GM12878 (cell line): Measurements from ENCODE around the gene ACHE. TPM values are rescaled to one million over a fixed set of nuclear protein-coding genes. Genes with fewer than 3 reads are reported as not detected.

Experiments
- ATAC-seq: fragments of 200-7000 bp; cut with Tn5 transposase; 3 replicates; pipeline ENCODE4 v1.9.1; 2020; ENCODE audit warnings: mild to moderate bottlenecking, moderate library complexity
- BruUV-seq: library from RNA; stranded (reverse); fragments of 400-500 nt; replicated peaks from 2 replicates; lab custom pipeline; 2021; lab: Mats Ljungman, UMichigan
- CTCF ChIA-PET: fragments of 300-600 bp; sonication (Branson Sonifier 250); formaldehyde crosslinking; extraction: SDS; loops from one replicate; lab custom pipeline; 2021; ENCODE audit warnings: inconsistent platforms; lab: Yijun Ruan, JAX
- POLR2A ChIA-PET: fragments of 350-600 bp; formaldehyde crosslinking; extraction: SDS; loops from one replicate; lab custom pipeline; 2021; ENCODE audit warnings: inconsistent platforms; lab: Charles Lee
- RAD21 ChIA-PET: fragments of 300-600 bp; sonication (Branson Sonifier 250); formaldehyde crosslinking; loops from one replicate; lab custom pipeline; 2023; ENCODE audit warnings: antibody characterized with exemption; ENCODE audit not compliant: unreplicated experiment; lab: Charles Lee
- SMC1A ChIA-PET: fragments of 300-600 bp; sonication (Branson Sonifier 250); formaldehyde crosslinking; loops from one replicate; lab custom pipeline; 2023; ENCODE audit not compliant: unreplicated experiment, uncharacterized antibody; lab: Charles Lee
- DNase-seq: peaks from one replicate; pipeline ENCODE4 v3.0.0-alpha.2; 2011; ENCODE audit warnings: low read depth, low spot score
- FAIRE-seq: peaks from 3 replicates; lab custom pipeline; 2011; peaks lifted over from hg19 to GRCh38; lab: Jason Lieb, UNC
- H2AFZ ChIP-seq: 2 replicates; pipeline ENCODE4 v1.6.0; 2011; ENCODE audit warnings: low read depth, low read length, control low read depth; ENCODE audit not compliant: control insufficient read depth
- H3K27ac ChIP-seq: 2 replicates; pipeline ENCODE4 v1.5.1; 2011; ENCODE audit warnings: control low read depth; ENCODE audit not compliant: control insufficient read depth, insufficient read depth
- H3K27me3 ChIP-seq, 2 experiments: replicated peaks in 1 of 2; 2 replicates each; pipeline versions ENCODE4 v1.6.0 to v1.6.1; 2011; ENCODE audit warnings: low read length in 1 of 2; ENCODE audit not compliant: control insufficient read depth in 2 of 2, insufficient read depth in 2 of 2
- H3K36me3 ChIP-seq, 2 experiments: 2 replicates each; pipeline ENCODE4 v1.5.1; 2011; ENCODE audit warnings: low read length in 1 of 2; ENCODE audit not compliant: control insufficient read depth in 2 of 2, insufficient read depth in 2 of 2
- H3K4me1 ChIP-seq: 2 replicates; pipeline ENCODE4 v1.6.1; 2011; ENCODE audit warnings: mild to moderate bottlenecking, low read length, moderate library complexity, mixed read lengths; ENCODE audit not compliant: control insufficient read depth, insufficient read depth
- H3K4me2 ChIP-seq: 2 replicates; pipeline ENCODE4 v1.6.0; 2011; ENCODE audit warnings: control low read depth; ENCODE audit not compliant: control insufficient read depth, insufficient read depth
- H3K4me3 ChIP-seq: fragments of 200-600 bp; sonication (generic); 2 replicates; pipeline ENCODE4 v1.5.1; 2016
- H3K79me2 ChIP-seq: 2 replicates; pipeline ENCODE4 v1.6.0; 2011; ENCODE audit warnings: low read length; ENCODE audit not compliant: control insufficient read depth, insufficient read depth
- H3K9ac ChIP-seq: 2 replicates; pipeline ENCODE4 v1.8.0; 2011; ENCODE audit warnings: low read length, control low read depth, mixed read lengths; ENCODE audit not compliant: control insufficient read depth, insufficient read depth
- H3K9me3 ChIP-seq: replicated peaks from 3 replicates; pipeline ENCODE4 v1.5.1; 2011; ENCODE audit warnings: mild to moderate bottlenecking, low read length; ENCODE audit not compliant: control insufficient read depth, insufficient read depth
- H4K20me1 ChIP-seq: 2 replicates; pipeline ENCODE4 v1.6.0; 2011; ENCODE audit not compliant: control insufficient read depth, insufficient read depth
- ATF2 ChIP-seq: IDR thresholded peaks from 2 replicates; pipeline ENCODE4 v1.6.1; 2012; ENCODE audit warnings: low read length, inconsistent platforms
- BACH1 ChIP-seq: fragments of 450-650 bp; IDR thresholded peaks from 2 replicates; pipeline ENCODE4 v1.6.1; 2017; ENCODE audit warnings: mild to moderate bottlenecking, borderline replicate concordance
- BHLHE40 ChIP-seq, 2 experiments: fragments of 450-650 bp in 1 of 2; IDR thresholded peaks; 2 replicates each; pipeline ENCODE4 v1.6.1; 2011 to 2017; ENCODE audit warnings: low read depth in 2 of 2, borderline replicate concordance in 1 of 2, improper control_type of control experiment in 1 of 2, low read length in 1 of 2, mild to moderate bottlenecking in 1 of 2
- CTCF ChIP-seq, 3 experiments: IDR thresholded peaks in 2 of 3; conservative IDR thresholded peaks in 1 of 3; 2 replicates each; pipeline ENCODE4 v1.5.1; 2011; ENCODE audit warnings: low read depth in 3 of 3, low read length in 3 of 3, mild to moderate bottlenecking in 3 of 3, control low read depth in 2 of 3, moderate library complexity in 2 of 3, inconsistent platforms in 1 of 3, mixed read lengths in 1 of 3; ENCODE audit not compliant: control insufficient read depth in 2 of 3, insufficient read depth in 1 of 3; ENCODE audit errors: extremely low read depth in 1 of 3
- E2F8 ChIP-seq: fragments of 450-650 bp; IDR thresholded peaks from 2 replicates; pipeline ENCODE4 v1.6.1; 2018; ENCODE audit warnings: mild to moderate bottlenecking, low read depth, moderate library complexity; ENCODE audit not compliant: partially characterized antibody
- LARP7 ChIP-seq: fragments of 450-650 bp; IDR thresholded peaks from 2 replicates; pipeline ENCODE4 v1.6.1; 2017; ENCODE audit warnings: mild to moderate bottlenecking
- NFIC ChIP-seq: IDR thresholded peaks from 2 replicates; pipeline ENCODE4 v1.6.1; 2012; ENCODE audit warnings: low read depth, mild to moderate bottlenecking, inconsistent platforms, low read length, moderate library complexity
- RAD21 ChIP-seq: IDR thresholded peaks from 2 replicates; pipeline ENCODE4 v1.6.1; 2011; ENCODE audit warnings: mild to moderate bottlenecking, low read depth, low read length, moderate library complexity; ENCODE audit not compliant: insufficient read depth
- RELA ChIP-seq: fragments of 450-650 bp; IDR thresholded peaks from 2 replicates; pipeline ENCODE4 v1.8.0; 2014; ENCODE audit warnings: borderline replicate concordance; ENCODE audit not compliant: partially characterized antibody
- SREBF2 ChIP-seq: IDR thresholded peaks from 2 replicates; pipeline ENCODE4 v1.6.1; 2012; ENCODE audit warnings: mild to moderate bottlenecking, low read length
- SRF ChIP-seq, 2 experiments: IDR thresholded peaks; 2 replicates each; pipeline ENCODE4 v1.6.1; 2011; ENCODE audit warnings: low read depth in 2 of 2, low read length in 2 of 2, mild to moderate bottlenecking in 1 of 2, moderate library complexity in 1 of 2
- TCF12 ChIP-seq: IDR thresholded peaks from 2 replicates; pipeline ENCODE4 v1.6.1; 2011; ENCODE audit warnings: low read depth, mild to moderate bottlenecking, low read length
- WGBS: methylation state at CpG from one replicate; pipeline ENCODE4 v1.1.6; 2016; ENCODE audit warnings: low lambda C conversion rate; ENCODE audit not compliant: insufficient replicate concordance, insufficient coverage; ENCODE audit errors: missing lambda C conversion rate; 5-methylcytosine and 5-hydroxymethylcytosine counted together
- in situ Hi-C: fragments of 300-500 bp; cut with MboI; formaldehyde crosslinking; loops from 9 replicates; pipeline ENCODE4 v1.14.3; 2018; ENCODE audit warnings: mixed read lengths
- intact Hi-C: fragments of 100-400 bp; cut with micrococcal nuclease; formaldehyde crosslinking; loops from one replicate; pipeline ENCODE4 v1.14.2; 2022; ENCODE audit not compliant: unreplicated experiment
- polyA plus RNA-seq, 11 experiments: library from polyadenylated mRNA; depleted of rRNA in 4 of 11; unstranded in 6 of 11; stranded (reverse) in 5 of 11; fragments of >200 nt; fragmentation: Nextera tagmentation in 4 of 11; fragmentation: Illumina TruSeq in 1 of 11; extraction: Ambion mirVana in 4 of 11; extraction: Trizol in 1 of 11; gene quantifications; 1 replicate in 1 of 11; 2 replicates in 10 of 11; pipeline versions ENCODE4 v1.2.1 to v1.2.3, GENCODE V29; 2011 to 2016; ENCODE audit warnings: inconsistent platforms in 2 of 11, missing spikeins in 2 of 11, low read depth in 1 of 11
- total RNA-seq, 4 experiments: library from RNA; depleted of rRNA in 3 of 4; stranded (reverse); fragments of >200 nt in 3 of 4; fragmentation: Illumina TruSeq in 1 of 4; extraction: Trizol in 1 of 4; gene quantifications; 2 replicates each; pipeline versions ENCODE4 v1.2.1 to v1.2.3, GENCODE V29; 2013 to 2021

Gene ACHE
- total and polyA plus RNA-seq, 10 of the 15 experiments (the other 5 are each of a cell fraction or from before 2014, with no cell fraction given) = 0.07 to 5.1 (median 2.3) TPM; not detected in 1

- no peak for TF ChIP-seq RELA
Observed at GRCh38 chr7:100897772-100898454, 2.2 kb upstream of the ACHE start (continued).

GRCh38 chr7:100896732-100897608 is 1.3 kb upstream of the ACHE start:
- ChIA-PET POLR2A (no interaction called here), CTCF (interaction anchor here (5.5 kb wide), 1 partner anchor 162 kb away, joined by 40 read pairs; no protein-coding TSS in a partner anchor), RAD21 (no interaction called here), SMC1A (no interaction called here)
- H3K9ac ChIP-seq = no peak overlapping the region
- peak; percentile 62 for ATAC-seq
- H3K27ac ChIP-seq = no peak overlapping the region
- intact Hi-C loops (loop anchor here (1.0 kb wide), 1 partner anchor 162 kb away; no protein-coding TSS in a partner anchor), in situ Hi-C loops (no loop called here)
- FAIRE-seq = peak; percentile 27
- H4K20me1 ChIP-seq = no peaks in the 10 kb centered on the region
- no peak overlapping the region for H2AFZ ChIP-seq
- WGBS = 14% methylated on average over 86 of the region's 95 CpGs
- H3K79me2 ChIP-seq = no peaks in the 10 kb centered on the region
- H3K4me3 ChIP-seq = no peak overlapping the region
- no TSS peak for BruUV-seq
- H3K9me3 ChIP-seq = no peaks in the 10 kb centered on the region
- peaks cover 6 to 7% of the 10 kb centered on the region in 2 experiments for H3K27me3 ChIP-seq
- no peak overlapping the region for H3K4me2 ChIP-seq
- peaks cover 7% of the 10 kb centered on the region for H3K4me1 ChIP-seq
- H3K36me3 ChIP-seq = no peaks in the 10 kb centered on the region
- DNase-seq = no peak
- no peak for TF ChIP-seq ATF2
- TF ChIP-seq SRF (IDR thresholded peaks at IDR 0.05; ENCODE audit: low read depth in 2 of 2, low read length in 2 of 2) = no peak
- no peak for TF ChIP-seq RELA
- TF ChIP-seq E2F8 = no peak
- TF ChIP-seq RAD21 = peak; percentile 51
- TF ChIP-seq BHLHE40 (IDR thresholded peaks at IDR 0.05; ENCODE audit: borderline replicate concordance in 1 of 2, low read depth in 2 of 2, low read length in 1 of 2) = peak in 1 of 2 experiments; percentile 59; a peak in 1 of 4 replicates
- TF ChIP-seq SREBF2 = no peak
- TF ChIP-seq LARP7 = peak; percentile 73
- peak; percentile 88; the same call in 1 of the 2 replicates for TF ChIP-seq BACH1
- peak; percentile 65 to 78 (median 76); a peak in 5 of 6 replicates for TF ChIP-seq CTCF (IDR thresholded peaks at IDR 0.05 in 2 of 3, conservative IDR thresholded peaks at IDR 0.05 in 1 of 3; ENCODE audit: control insufficient read depth in 2 of 3, extremely low read depth in 1 of 3, insufficient read depth in 1 of 3, low read depth in 3 of 3, low read length in 3 of 3)
- no peak for TF ChIP-seq TCF12
- TF ChIP-seq NFIC = no peak
